ENCODE measurements around the gene EPHA6. TPM values are rescaled to one million over a fixed set of nuclear protein-coding genes. Genes with fewer than 3 reads are reported as not detected.

The EPHA6 gene
- total and polyA plus RNA-seq, 8 donors, result 0.23 to 0.79 (median 0.41) TPM

GRCh38 chr3:97230486-97230885, 416.1 kb downstream of the EPHA6 start:
- no peak for TF ChIP-seq CTCF (IDR thresholded peaks at IDR 0.05)
- H3K4me1 ChIP-seq, result no peaks in the 10 kb centered on the region
- H3K27ac ChIP-seq, result no peak overlapping the region
- H3K36me3 ChIP-seq, result no peaks in the 10 kb centered on the region
- no peak overlapping the region for H3K4me3 ChIP-seq
- ATAC-seq (no peak), DNase-seq (no peak)
- intact Hi-C loops (cut with DNase I), result no loop called here
- no peaks in the 10 kb centered on the region for H3K9me3 ChIP-seq
- H3K27me3 ChIP-seq, result no peaks in the 10 kb centered on the region

DNA sequence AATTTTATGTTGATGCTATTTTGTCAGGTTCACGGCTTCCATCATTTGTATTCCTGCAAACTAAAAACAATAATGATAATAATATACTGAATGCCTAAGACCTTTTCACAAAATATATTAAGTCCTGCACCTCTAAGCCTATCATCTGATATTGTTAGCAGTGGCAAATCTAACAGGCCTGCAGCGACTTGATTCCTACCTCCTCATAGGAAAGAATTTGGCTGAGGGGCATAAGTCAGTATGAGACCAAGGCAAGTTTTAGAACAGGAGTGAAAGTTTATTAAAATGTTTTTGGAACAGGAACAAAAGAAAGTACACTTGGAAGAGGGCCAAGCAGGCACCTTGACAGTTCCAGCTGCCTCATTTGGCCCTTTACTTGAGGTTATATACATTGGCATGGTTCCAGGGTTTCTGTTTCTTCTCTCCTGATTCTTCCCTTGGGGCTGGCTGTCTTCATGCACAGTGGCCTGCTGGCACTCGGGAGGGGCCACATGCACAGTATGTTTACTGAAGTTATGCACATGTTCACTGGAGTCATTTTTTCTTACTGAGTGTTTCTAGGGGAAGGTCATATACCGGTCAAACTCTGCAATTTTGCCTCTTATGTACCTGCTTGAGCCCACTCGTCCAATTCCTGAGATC, 418.1 kb downstream of the EPHA6 start:
- DNase-seq, result peak in 2 of 4 donors; percentile 24 to 54
- H3K9me3 ChIP-seq, result no peaks in the 10 kb centered on the region
- no peak for TF ChIP-seq CTCF (IDR thresholded peaks at IDR 0.05)
- H3K27ac ChIP-seq, result no peak overlapping the region
- no peaks in the 10 kb centered on the region for H3K27me3 ChIP-seq
- ATAC-seq, result peak; percentile 77
- H3K4me3 ChIP-seq, result no peak overlapping the region
- intact Hi-C loops (cut with DNase I), result no loop called here
- H3K4me1 ChIP-seq, result no peaks in the 10 kb centered on the region
- H3K36me3 ChIP-seq, result no peaks in the 10 kb centered on the region

DNA sequence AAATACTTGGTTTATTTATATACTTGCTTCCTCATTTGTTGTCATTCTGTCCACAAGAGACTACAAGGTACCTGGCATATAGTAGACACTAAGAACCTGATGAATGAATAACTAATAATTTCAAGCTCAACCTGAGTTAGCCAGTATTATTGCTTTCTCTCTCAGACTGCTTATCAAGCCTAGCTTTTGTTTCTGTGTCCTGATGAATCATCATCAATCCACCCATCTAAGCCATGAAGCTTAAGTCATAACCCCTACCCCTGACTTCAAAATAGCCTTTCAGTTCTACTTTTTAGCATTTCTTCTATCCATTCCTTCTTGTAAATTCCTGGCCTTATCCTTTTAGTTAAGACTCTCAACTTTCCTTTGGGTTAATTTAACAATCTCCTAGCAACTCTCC, 420.8 kb downstream of the EPHA6 start:
- no peak overlapping the region for H3K4me3 ChIP-seq
- H3K27ac ChIP-seq, result no peak overlapping the region
- TF ChIP-seq CTCF (IDR thresholded peaks at IDR 0.05), result no peak
- no peaks in the 10 kb centered on the region for H3K27me3 ChIP-seq
- intact Hi-C loops (cut with DNase I), result no loop called here
- no peaks in the 10 kb centered on the region for H3K4me1 ChIP-seq
- ATAC-seq (no peak), DNase-seq (no peak)
- H3K36me3 ChIP-seq, result no peaks in the 10 kb centered on the region
- H3K9me3 ChIP-seq, result no peaks in the 10 kb centered on the region

DNA sequence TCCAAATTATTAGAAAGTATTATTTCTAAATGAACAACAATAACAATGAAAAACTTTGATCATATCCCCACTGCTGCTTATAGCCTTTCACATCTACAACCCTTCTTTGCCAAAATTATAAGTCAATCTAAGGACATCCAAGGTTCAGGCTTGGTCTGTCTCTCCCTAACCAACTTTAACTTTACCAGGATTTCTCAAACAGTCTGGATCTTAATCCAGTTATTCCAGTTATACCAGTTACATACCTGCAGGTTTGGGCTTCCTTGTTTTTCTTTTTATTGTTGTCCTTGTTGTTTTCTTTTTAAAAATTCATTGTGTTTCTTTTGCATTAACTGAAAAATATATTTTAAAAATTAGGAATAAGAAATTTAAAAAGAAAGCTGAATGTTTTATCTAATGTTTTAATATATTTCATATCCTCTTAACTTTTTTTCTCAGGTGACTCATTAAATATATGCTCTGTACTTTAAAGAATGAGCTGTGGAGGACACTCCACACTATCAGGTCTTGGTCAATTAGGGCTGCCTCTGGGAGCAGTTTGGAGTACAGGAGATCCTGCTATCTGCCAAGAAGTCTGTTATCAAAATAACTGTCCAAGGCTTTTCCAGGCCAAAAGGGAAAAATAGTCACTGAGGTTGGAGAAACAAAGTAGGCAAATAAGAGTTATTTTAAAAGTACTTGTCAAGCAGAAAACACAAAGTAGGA, 421.4 kb downstream of the EPHA6 start:
- ATAC-seq (peak; percentile 52), DNase-seq (peak in 1 of 4 donors; percentile 12)
- no peak overlapping the region for H3K4me3 ChIP-seq
- no peaks in the 10 kb centered on the region for H3K27me3 ChIP-seq
- TF ChIP-seq CTCF (IDR thresholded peaks at IDR 0.05), result no peak
- H3K4me1 ChIP-seq, result no peaks in the 10 kb centered on the region
- H3K27ac ChIP-seq, result no peak overlapping the region
- no peaks in the 10 kb centered on the region for H3K36me3 ChIP-seq
- intact Hi-C loops (cut with DNase I), result no loop called here
- no peaks in the 10 kb centered on the region for H3K9me3 ChIP-seq

GRCh38 chr3:97241417-97241816, 427.0 kb downstream of the EPHA6 start:
- DNase-seq (no peak), ATAC-seq (no peak)
- H3K36me3 ChIP-seq, result no peaks in the 10 kb centered on the region
- H3K9me3 ChIP-seq, result no peaks in the 10 kb centered on the region
- H3K4me3 ChIP-seq, result no peak overlapping the region
- no peaks in the 10 kb centered on the region for H3K27me3 ChIP-seq
- no peak for TF ChIP-seq CTCF (IDR thresholded peaks at IDR 0.05)
- intact Hi-C loops (cut with DNase I), result no loop called here
- no peaks in the 10 kb centered on the region for H3K4me1 ChIP-seq
- no peak overlapping the region for H3K27ac ChIP-seq
